Activated CD4-positive, CD25-positive, alpha-beta regulatory T cell treated with anti-CD3 and anti-CD28 coated beads, Interleukin-2, amount 50 U/mL, for 24 hours (primary cell): Measurements from ENCODE around the gene TRDMT1.

Source experiments
- ATAC-seq, 2 donors: fragments of 150-1000 bp; cut with Tn5 transposase; one replicate each; pipeline ENCODE4 v1.10.0; 2021; ENCODE audit warnings: mild to moderate bottlenecking in 1 of 2, moderate library complexity in 1 of 2

TRDMT1 gene

DNA sequence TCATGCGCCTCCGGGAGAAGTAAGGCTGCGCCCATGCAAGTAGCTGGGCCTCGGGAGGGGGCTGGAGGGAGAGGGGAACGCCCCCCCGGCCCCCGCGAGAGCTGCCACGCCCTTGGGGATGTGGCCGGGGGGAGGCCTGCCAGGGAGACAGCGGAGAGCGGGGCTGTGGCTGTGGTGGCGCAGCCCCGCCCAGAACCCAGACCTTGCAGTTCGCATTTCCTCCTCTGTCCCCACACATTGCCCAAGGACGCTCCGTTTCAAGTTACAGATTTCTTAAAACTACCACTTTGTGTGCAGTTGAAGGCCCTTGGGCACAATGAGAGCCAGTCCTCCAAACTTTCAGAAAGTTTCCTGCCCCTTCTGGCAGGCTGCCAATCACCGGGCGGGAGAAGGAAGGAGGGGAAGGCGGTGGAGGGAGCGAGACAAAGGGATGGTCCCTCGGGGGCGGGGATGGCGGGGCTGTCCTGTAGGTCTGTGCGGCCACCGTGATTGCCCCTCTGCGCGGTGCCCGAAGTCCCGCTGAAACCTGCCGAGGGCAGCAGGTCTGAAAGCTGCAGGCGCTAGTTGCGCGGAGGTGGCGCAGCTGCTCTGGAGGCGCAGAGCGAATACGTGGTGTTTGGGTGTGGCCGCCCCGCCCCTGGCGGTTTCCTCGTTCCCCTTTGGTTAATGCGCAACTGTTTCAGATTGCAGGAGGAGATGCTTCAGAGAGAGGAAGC lies 28.7 kb upstream of the TRDMT1 start:
- ATAC-seq = peak; percentile 40 to 45

DNA sequence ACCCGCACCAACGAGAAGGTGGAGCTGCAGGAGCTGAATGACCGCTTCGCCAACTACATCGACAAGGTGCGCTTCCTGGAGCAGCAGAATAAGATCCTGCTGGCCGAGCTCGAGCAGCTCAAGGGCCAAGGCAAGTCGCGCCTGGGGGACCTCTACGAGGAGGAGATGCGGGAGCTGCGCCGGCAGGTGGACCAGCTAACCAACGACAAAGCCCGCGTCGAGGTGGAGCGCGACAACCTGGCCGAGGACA lies 28.2 kb upstream of the TRDMT1 start:
- no peak for ATAC-seq

DNA sequence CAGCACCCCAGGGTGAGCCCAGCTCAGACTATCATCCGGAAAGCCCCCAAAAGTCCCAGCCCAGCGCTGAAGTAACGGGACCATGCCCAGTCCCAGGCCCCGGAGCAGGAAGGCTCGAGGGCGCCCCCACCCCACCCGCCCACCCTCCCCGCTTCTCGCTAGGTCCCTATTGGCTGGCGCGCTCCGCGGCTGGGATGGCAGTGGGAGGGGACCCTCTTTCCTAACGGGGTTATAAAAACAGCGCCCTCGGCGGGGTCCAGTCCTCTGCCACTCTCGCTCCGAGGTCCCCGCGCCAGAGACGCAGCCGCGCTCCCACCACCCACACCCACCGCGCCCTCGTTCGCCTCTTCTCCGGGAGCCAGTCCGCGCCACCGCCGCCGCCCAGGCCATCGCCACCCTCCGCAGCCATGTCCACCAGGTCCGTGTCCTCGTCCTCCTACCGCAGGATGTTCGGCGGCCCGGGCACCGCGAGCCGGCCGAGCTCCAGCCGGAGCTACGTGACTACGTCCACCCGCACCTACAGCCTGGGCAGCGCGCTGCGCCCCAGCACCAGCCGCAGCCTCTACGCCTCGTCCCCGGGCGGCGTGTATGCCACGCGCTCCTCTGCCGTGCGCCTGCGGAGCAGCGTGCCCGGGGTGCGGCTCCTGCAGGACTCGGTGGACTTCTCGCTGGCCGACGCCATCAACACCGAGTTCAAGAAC lies 27.7 kb upstream of the TRDMT1 start:
- peak; percentile 6 to 9 for ATAC-seq

DNA sequence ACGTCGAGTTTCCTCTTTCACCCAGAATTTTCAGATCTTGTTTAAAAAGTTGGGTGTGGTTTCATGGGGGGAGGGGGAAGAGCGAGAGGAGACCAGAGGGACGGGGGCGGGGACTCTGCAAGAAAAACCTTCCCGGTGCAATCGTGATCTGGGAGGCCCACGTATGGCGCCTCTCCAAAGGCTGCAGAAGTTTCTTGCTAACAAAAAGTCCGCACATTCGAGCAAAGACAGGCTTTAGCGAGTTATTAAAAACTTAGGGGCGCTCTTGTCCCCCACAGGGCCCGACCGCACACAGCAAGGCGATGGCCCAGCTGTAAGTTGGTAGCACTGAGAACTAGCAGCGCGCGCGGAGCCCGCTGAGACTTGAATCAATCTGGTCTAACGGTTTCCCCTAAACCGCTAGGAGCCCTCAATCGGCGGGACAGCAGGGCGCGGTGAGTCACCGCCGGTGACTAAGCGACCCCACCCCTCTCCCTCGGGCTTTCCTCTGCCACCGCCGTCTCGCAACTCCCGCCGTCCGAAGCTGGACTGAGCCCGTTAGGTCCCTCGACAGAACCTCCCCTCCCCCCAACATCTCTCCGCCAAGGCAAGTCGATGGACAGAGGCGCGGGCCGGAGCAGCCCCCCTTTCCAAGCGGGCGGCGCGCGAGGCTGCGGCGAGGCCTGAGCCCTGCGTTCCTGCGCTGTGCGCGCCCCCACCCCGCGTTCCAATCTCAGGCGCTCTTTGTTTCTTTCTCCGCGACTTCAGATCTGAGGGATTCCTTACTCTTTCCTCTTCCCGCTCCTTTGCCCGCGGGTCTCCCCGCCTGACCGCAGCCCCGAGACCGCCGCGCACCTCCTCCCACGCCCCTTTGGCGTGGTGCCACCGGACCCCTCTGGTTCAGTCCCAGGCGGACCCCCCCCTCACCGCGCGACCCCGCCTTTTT lies 26.9 kb upstream of the TRDMT1 start, which contains the start of gene VIM:
TSS of gene VIM (plus strand) at position 151 of the 925 bp plus-strand sequence. CDS start 1,182 bp downstream, outside the sequence.
- ATAC-seq = peak; percentile 56 to 58

DNA sequence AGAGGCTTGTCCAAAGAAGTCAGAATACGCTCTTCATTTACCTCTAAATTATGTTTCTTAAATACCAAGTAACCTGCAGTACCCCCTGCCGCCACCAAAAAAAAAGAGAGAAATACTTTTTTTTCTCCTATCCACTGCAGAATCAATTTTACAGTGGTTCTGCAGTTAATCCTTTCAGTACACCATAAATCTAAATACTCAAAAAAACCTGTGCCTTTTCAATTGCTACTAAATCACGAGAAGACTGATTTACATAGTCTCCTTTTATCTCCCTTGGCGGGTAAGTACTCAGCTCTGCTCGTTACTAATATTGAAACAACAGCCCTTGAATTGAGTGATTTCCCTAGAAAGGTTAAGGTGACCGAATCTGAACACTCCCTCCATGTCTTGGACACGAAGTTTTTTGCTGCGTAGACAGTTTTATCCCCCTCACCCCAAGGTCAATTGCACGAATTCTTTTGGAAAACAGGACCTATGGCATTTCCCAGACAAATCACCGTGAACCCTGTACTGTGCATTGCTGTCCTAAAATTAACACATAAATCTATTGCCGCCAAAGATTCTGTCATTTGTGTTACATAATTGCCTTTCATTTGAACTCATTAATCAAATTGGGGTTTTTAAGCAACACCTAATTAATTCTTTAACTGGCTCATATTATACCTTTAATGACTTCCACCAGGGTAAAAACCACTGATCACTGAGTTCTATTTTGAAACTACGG lies 26.1 kb upstream of the TRDMT1 start:
- peak; percentile 43 to 57 for ATAC-seq

DNA sequence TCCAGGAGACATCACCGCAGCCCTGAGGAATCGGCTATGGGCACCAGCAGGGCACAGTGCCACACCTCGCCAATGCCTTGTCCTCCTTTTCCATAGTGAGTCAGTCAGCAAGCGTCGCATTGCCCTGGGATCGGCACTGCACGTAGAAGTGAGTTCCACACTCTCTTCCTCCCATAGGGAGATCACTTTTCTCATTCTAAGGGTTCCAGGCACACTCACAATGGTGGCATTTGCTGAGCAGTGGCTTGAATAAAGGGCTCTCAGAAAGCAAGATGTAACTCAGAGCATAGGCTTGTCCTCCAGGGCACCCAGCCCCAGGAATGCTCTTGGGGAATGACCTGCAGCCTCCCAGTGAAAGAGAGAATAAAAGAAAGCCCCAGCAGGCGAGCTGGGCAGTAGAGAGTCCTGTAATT lies 25.4 kb upstream of the TRDMT1 start:
- ATAC-seq = no peak

DNA sequence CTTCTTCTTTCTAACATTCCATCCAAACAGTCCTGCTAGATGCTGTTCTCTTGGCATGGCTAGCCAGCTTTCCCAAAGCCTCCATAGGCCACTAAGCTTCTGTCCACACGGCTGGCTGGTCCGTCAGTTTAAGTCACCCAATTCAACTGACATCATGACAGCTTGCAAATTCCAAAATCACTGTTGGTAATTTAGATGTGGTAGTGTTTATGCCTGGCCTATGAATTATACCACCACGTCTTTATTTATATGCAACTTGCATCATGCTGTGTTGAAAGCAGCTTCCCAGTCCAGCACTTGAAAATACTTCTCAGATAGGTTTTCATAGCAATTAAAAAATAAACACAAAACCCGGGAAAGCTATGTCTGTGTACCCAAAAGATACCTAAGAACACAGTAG lies 24.3 kb upstream of the TRDMT1 start:
- no peak for ATAC-seq

DNA sequence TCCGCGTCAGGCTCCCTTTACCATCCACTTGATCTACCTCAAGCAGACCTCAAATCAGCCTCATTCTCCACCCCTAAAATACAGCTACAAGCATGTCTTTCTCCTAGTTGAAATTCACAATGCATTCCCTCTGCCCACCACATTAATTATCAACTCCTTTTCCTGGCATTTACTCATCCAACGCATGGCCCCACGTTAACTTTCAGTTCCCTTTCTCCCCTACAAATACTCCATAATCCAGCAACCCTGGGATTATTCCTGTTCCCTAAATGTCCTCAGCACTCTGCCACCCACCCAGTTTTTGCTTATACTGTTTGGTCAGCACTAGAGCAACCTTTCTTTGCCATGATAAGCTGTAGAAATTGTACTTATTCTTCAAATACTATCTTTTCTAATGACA lies 20.9 kb upstream of the TRDMT1 start:
- ATAC-seq = no peak

DNA sequence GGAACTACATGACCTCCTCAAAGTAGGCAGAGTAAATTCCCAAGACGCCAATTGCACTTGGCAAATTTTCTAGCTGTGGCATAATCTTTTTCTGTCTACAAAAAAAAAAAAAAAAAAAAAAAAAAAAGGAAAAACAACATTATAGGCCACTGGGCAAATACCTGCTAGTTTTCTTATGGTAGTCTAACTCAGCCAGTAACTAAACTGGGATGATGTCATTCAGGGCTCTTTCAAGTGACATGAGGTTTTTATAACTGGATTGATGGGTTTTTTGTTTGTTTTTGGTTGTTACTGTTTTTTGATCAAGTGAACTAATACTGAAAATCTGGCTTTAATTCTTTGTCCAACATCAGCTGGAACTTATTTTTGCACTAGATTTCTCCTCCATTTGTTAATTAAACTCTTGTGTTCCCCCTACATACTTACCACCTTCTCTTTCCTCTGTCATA lies 19.2 kb upstream of the TRDMT1 start:
- ATAC-seq = no peak

DNA sequence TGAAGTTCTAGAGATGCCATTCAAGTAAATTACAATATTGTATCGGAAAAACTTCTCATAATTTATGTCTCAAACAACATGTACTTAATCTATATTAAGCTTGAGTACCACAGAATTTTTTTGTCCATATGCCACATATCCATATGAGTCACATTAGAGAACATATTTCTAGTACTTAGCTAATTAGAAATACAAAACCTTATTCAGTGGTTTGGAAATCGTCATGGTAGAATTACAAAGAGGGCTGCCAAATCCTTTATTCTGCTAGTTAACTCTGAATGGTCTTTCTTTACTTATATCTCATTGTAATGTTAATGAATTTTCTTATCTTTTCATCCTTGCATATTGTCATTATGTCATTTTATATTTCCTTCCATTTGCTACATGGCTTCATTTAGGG lies 17.6 kb upstream of the TRDMT1 start:
- no peak for ATAC-seq

DNA sequence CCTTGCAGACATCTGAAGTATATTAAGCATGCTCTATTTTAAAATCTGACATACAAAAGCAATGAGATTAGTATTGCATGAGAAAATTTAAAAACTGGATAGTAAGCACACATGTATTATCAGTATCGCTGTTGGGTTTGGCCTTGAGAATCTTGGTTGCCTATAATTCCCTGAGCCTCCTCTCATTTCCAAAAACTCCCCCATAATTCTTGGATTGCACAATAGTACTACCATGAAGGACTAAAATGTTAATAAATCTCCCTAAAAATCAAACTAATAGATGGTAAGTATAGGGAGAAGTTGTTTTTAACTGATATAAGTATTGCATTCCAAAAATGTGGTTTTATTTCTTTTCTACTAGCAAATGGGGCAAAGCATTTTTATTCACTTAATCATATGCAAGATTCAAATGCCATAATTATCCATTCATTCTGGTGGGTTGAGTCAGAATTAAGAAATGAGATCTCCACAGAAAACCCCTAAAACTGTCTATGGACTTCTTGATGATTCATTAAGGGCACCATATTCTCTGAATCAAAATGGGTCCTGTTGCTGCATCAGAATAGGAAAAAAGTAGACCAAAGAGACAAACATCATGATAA lies 16.3 kb upstream of the TRDMT1 start:
- ATAC-seq = peak; percentile 20

DNA sequence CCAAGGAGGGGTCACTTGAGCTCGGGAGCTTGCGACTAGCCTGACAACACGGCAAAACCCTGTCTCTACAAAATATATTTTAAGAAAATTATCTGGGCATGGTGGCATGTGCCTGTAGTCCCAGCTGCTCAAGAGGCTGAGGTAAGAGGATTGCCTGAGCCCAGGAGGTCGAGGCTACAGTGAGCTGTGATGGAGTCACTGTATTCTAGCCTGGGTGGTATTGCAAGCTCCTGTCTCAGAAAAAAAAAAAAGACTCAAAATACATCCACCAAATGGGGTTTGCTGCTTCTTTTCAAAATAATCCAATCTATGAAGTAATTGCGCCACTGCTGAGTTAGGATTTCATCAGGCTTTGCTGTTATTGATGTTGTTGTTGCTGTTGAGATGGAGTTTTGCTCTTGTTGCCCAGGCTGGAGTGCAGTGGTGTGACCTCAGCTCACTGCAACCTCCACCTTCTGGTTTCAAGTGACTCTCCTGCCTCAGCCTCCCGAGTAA lies 15.5 kb upstream of the TRDMT1 start:
- ATAC-seq = no peak

DNA sequence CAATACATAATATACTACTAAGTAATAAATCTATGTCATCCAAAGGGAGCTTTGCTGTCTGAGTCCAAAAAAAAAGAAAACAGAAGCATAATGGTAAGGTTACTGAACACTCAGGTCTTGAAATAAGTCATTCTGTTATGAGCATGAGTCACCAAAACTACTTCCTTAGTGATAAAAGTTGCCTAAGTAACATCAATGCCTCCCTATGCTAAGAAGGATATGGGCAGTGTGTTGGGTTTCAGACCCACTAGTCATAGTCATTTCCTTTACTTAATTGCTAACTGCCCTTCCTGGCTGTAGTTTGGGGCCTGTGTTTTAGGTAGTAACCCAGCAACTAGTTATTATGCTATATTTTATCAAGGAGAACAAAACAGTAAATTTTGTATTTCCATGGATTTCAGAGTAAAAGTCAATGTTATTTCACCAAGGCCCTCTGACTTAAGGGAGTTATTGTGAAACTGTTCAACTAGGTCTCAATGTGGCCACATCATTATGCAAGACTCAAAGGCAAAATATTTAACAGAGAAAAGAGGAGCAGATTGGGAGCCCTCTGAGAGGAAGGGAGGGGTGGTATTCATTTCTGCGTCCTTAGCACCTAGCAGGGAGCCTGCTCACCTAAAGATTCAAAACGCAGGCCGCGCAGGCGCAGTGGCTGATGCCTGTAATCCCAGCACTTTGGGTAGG lies 14.9 kb upstream of the TRDMT1 start:
- peak; percentile 96 to 97 for ATAC-seq

DNA sequence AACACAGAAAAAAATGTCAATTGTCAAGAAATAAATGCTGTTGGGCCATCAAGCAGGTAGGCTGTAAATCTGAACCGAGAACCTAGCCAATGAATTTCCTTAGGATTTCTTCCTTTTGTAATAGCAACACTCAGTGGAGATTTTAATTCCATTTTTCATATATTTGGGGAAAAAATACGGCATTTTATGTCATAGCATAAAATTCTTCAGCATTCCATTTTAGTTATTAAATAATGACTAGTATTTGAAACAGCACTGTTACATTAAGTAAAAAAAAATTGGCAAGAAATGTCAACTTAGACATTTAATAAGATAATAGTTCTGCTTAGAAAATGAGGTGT lies 14.3 kb upstream of the TRDMT1 start:
- ATAC-seq = no peak

DNA sequence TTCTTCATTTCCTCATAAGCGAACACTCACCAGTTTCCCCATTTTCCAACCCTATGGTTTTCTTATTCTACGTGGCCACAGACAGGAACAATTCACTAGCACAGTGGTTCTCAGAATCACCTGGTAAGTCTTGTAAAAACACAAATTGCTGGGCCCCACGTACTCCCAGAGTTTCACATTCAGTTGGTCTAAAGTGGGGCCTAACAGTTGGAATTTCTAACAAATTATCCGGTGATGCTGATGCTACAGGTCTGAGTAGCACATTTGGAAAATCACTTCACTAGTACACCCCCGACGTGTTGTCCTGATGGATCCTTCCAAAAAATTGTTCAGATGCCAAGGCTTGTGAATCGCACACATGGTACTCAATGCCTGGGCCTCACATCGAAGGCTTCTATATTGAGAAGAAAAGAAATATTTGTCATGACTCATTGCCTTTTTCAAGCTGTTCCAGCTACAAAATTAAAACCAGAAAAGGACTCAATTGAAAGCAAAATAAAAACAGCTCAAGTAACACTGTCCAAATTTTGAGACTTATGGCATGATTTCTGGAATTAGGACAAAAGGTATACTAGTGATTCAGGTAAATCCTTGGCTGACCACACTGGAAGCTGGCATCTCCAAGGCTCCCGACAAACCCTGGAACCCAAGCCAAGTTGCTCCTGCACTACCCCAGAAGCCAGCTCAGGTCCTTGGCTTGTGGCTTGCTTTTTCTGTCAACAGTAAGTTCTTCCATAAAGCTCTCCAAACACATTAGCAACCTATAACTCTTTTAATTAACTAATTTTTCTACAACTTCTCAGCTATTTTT lies 13.7 kb upstream of the TRDMT1 start:
- ATAC-seq = no peak

DNA sequence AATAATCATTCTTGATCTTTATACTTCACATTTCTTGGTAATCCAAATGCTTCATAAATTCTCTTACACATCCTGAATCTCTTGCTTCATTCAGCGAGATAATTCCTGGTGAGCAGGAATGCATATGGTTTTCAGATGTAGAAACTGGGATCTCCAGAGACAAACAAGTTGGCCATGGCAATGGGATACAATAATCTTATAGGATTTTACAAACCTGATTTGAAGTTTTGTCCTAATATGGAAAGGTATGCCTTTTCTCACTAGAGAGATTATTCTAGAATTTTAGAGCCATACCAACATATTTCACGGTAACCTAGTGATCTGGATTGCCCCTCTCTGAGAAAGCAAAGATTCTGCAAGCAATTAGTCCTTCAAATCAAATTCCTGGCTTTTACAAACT lies 13.1 kb upstream of the TRDMT1 start:
- ATAC-seq = no peak

DNA sequence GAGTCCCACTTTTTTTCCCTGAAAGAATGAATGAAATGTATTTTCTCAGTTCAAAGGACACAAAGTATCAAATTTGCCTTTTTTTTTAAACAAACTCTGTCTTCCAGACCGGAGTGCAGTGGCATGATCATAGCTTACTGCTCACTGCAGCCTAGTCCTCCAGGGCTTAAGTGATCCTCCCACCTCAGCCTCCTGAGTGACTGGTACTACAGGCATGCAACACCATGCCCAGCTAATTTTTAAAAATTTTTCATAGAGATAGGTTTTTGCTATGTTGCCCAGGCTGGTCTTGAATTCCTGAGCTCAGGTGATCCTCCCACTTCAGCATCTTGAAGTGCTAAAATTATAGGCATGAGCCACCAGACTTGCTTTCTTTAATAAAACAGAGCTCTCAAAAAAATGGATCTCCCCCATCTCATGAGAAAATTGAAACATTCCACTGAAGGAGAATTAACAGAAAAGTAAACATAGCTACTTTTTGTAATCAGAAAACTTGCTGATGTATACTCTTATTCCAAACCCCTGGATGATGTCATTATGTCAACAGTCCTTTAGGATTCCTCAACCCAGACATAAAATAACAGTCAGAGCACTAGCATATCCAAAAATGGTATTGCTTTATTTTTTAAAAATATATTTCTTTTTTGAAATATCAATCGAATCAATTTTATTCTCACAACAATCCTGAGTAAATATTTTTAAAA lies 12.3 kb upstream of the TRDMT1 start:
- no peak for ATAC-seq

DNA sequence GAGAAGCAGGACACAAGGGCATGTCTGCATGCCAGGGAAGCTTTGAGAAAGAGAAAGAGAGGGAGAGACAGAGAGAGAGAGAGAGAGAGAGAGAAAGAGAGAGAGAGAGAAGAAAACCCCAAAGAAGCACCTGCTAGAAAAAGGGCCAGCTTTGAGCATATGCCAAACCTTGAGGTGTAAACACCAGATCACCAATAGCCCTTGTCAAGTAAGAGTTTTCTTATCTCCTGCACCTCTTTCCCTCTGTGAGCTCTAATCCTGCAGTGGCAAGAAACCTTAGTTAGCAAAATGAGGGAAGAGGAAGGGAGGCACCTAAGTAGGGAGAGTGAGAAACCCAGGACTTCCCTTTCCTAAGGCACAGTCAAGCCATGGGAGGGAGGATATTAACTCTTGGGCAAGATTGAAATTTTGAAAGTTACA lies 11.3 kb upstream of the TRDMT1 start:
- ATAC-seq = no peak

DNA sequence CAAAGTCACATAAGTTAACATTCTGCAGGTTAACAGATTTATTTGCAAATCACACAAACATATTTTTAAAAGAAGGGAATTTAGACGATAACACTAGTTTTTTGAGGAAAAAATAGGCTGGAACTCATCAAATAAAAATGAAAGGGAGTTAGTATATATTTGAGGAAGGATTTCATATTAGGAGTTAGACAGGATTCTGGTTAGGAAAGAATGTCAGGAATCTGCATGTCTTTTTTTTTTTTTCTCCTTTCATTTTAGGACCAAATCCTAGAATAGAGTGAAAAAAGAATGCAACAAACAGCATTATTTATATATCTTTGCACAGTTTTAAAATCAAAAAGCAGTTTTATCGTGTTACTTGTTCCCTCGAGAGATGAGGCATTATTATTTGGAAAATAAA lies 8.9 kb upstream of the TRDMT1 start:
- ATAC-seq = no peak

DNA sequence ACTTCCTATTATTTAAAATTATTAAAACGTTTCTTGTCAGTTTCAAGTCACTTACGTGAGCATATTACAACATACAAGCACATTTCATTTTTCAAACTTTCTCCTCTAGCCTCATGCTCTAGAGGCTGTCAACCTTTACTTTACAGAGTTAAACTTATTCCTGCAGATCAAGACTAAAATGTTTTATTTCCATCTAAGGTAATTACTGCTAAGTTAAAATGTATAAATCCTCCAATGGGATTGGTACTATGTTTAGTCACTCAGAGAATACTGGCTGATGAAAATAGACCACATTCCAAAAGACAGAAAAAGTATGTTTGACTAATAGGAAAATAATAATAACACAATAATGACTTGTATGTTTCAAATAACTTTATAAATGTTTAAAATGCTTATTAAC lies 8.4 kb upstream of the TRDMT1 start:
- ATAC-seq = no peak
